ENCODE data around the gene FOXN1. TPM values are rescaled to one million over a fixed set of nuclear protein-coding genes. Genes with fewer than 3 reads are reported as not detected.
"Not testable (repeated sequence)": the region's sequence is repeated elsewhere in the genome, so short reads cannot be mapped to it uniquely, and the experiment has no call there.

FOXN1 gene
- total and polyA plus RNA-seq, 2 donors (not counting 1 experiment from before 2014, with no cell fraction given), result not detected

DNA sequence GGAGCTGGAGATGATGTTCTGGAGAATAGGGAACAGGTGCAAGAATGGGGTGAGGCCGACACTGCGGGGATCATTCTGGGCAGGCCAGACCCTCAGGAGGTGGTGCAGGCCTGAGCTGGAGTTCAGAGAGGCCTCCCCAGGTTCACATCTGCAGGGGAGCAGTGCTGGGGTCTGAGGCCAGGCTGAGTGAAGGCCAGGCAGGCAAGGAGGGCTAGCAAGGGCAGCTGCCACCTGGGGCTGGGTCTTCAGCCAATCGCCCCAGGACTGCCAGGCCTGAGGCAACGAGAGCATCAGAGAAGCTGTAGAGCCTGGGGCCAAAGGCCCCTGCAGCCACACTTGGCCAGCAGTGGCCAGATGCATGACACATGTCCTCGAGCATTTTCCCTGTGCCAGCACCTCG is 14.5 kb downstream of the FOXN1 start:
- Histone ChIP-seq H3K4me1 (ENCODE audit: control insufficient read depth, extremely low read depth, insufficient read depth, low read length) (no peaks in the 10 kb centered on the region), H3K9ac (ENCODE audit: insufficient read depth, low read length) (no peak overlapping the region), H3K27ac (ENCODE audit: insufficient read depth, low read length) (no peak overlapping the region), H4K20me1 (ENCODE audit: control insufficient read depth, extremely low read depth, insufficient read depth, low read length) (no peaks in the 10 kb centered on the region), H3K27me3 (ENCODE audit: control insufficient read depth, insufficient read depth, low read length) (no peaks in the 10 kb centered on the region), H3K36me3 (ENCODE audit: control insufficient read depth, insufficient read depth, low read length) (no peaks in the 10 kb centered on the region), H3K4me3 (replicated peaks in 1 of 4; ENCODE audit: control extremely low read depth in 1 of 4, insufficient read depth in 1 of 4, low read depth in 3 of 4, low read length in 4 of 4) (no peak overlapping the region), H2AFZ (ENCODE audit: low read length) (no peak overlapping the region), H3K4me2 (ENCODE audit: extremely low read depth, insufficient read depth, low read length) (no peak overlapping the region), H3K9me3 (ENCODE audit: control insufficient read depth, insufficient read depth, low read depth, low read length) (no peaks in the 10 kb centered on the region), H3K79me2 (ENCODE audit: control insufficient read depth, insufficient read depth, low read length) (no peaks in the 10 kb centered on the region)
- no peak for DNase-seq (ENCODE audit: low read depth in 2 of 2)
- TF ChIP-seq, protein P1, sequence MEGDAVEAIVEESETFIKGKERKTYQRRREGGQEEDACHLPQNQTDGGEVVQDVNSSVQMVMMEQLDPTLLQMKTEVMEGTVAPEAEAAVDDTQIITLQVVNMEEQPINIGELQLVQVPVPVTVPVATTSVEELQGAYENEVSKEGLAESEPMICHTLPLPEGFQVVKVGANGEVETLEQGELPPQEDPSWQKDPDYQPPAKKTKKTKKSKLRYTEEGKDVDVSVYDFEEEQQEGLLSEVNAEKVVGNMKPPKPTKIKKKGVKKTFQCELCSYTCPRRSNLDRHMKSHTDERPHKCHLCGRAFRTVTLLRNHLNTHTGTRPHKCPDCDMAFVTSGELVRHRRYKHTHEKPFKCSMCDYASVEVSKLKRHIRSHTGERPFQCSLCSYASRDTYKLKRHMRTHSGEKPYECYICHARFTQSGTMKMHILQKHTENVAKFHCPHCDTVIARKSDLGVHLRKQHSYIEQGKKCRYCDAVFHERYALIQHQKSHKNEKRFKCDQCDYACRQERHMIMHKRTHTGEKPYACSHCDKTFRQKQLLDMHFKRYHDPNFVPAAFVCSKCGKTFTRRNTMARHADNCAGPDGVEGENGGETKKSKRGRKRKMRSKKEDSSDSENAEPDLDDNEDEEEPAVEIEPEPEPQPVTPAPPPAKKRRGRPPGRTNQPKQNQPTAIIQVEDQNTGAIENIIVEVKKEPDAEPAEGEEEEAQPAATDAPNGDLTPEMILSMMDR (conservative IDR thresholded peaks at IDR 0.05 in 1 of 2, IDR thresholded peaks at IDR 0.05 in 1 of 2; ENCODE audit: low read depth in 1 of 2, low read length in 2 of 2), result no peak
- TF ChIP-seq EZH2 (IDR thresholded peaks at IDR 0.05; ENCODE audit: low read length, missing control alignments), result no peak

DNA sequence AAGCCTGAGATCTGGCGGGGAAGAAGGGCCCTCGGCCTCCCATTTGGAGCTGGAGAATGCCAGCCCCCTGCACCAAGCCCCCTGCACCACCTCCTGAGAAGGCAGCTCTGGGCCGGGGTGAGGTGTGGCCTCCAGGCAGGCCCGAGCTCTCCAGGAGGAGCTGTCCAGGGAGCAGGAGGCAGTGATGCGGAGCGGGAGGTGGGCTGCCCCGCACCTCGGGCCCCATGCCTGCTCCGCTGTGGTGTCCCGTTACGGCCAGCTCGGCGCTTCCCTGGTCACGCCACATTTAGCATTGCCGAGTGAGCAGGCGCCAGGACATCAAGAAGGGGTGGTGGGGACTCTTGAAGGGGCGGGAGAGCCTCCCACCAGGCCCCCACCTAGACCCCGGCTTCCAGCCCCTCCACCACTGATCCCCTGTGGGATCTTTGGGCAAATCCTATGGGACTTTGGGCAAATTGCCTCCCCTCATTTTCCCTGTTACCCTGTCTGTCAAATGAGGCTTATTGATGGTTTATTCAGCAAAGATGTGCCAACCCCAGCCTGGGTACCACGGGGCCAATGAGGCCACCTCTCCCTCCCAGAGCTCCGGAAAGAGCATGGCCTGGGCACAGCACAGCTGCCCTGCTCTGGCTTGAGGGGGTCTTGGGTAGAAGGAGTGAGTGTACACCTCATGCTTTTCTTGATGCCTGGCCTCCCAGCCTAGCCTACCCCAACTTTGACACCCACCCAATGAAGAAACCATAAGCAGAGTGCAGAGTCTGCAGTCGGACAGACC is 15.3 kb downstream of the FOXN1 start:
- H3K27me3 ChIP-seq (ENCODE audit: control insufficient read depth, insufficient read depth, low read length), result no peaks in the 10 kb centered on the region
- H3K79me2 ChIP-seq (ENCODE audit: control insufficient read depth, insufficient read depth, low read length), result no peaks in the 10 kb centered on the region
- no peaks in the 10 kb centered on the region for H4K20me1 ChIP-seq (ENCODE audit: control insufficient read depth, extremely low read depth, insufficient read depth, low read length)
- no peak for DNase-seq (ENCODE audit: low read depth in 2 of 2)
- no peak overlapping the region for H2AFZ ChIP-seq (ENCODE audit: low read length)
- no peak overlapping the region for H3K27ac ChIP-seq (ENCODE audit: insufficient read depth, low read length)
- H3K4me1 ChIP-seq (ENCODE audit: control insufficient read depth, extremely low read depth, insufficient read depth, low read length), result no peaks in the 10 kb centered on the region
- no peaks in the 10 kb centered on the region for H3K36me3 ChIP-seq (ENCODE audit: control insufficient read depth, insufficient read depth, low read length)
- TF ChIP-seq, protein P1 (conservative IDR thresholded peaks at IDR 0.05 in 1 of 2, IDR thresholded peaks at IDR 0.05 in 1 of 2; ENCODE audit: low read depth in 1 of 2, low read length in 2 of 2), result no peak
- TF ChIP-seq EZH2 (IDR thresholded peaks at IDR 0.05; ENCODE audit: low read length, missing control alignments), result no peak
- no peak overlapping the region for H3K4me2 ChIP-seq (ENCODE audit: extremely low read depth, insufficient read depth, low read length)
- no peak overlapping the region for H3K4me3 ChIP-seq (replicated peaks in 1 of 4; ENCODE audit: control extremely low read depth in 1 of 4, insufficient read depth in 1 of 4, low read depth in 3 of 4, low read length in 4 of 4)
- no peaks in the 10 kb centered on the region for H3K9me3 ChIP-seq (ENCODE audit: control insufficient read depth, insufficient read depth, low read depth, low read length)
- H3K9ac ChIP-seq (ENCODE audit: insufficient read depth, low read length), result no peak overlapping the region

DNA sequence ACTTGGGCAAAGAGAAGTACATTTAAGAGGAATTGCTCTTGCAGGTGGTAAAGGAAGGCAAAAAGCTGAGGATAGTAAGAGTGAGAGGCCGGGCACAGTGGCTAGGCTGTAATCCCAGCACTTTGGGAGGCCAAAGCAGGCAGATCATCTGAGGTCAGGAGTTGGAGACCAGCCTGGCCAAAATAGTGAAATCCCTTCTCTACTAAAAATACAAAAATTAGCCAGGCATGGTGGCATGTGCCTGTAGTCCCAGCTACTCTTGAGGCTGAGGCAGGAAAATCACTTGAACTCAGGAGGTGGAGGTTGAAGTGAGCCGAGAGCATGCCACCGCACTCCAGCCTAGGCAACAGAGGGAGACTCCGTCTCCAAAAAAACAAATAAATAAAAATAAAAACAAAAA is 16.1 kb downstream of the FOXN1 start:
- H3K9me3 ChIP-seq (ENCODE audit: control insufficient read depth, insufficient read depth, low read depth, low read length); H2AFZ ChIP-seq (ENCODE audit: low read length); H3K4me3 ChIP-seq (replicated peaks in 1 of 4; ENCODE audit: control extremely low read depth in 1 of 4, insufficient read depth in 1 of 4, low read depth in 3 of 4, low read length in 4 of 4); H3K9ac ChIP-seq (ENCODE audit: insufficient read depth, low read length); H3K36me3 ChIP-seq (ENCODE audit: control insufficient read depth, insufficient read depth, low read length); H3K4me1 ChIP-seq (ENCODE audit: control insufficient read depth, extremely low read depth, insufficient read depth, low read length); DNase-seq (ENCODE audit: low read depth in 2 of 2); H4K20me1 ChIP-seq (ENCODE audit: control insufficient read depth, extremely low read depth, insufficient read depth, low read length); H3K4me2 ChIP-seq (ENCODE audit: extremely low read depth, insufficient read depth, low read length); H3K79me2 ChIP-seq (ENCODE audit: control insufficient read depth, insufficient read depth, low read length); H3K27ac ChIP-seq (ENCODE audit: insufficient read depth, low read length); H3K27me3 ChIP-seq (ENCODE audit: control insufficient read depth, insufficient read depth, low read length): not testable (repeated sequence)

Measured in fibroblast of lung (primary cell).